ENCODE results near the gene OR2T5. TPM values are rescaled to one million over a fixed set of nuclear protein-coding genes. Genes with fewer than 3 reads are reported as not detected.
"Not testable (repeated sequence)": the region's sequence is repeated elsewhere in the genome, so short reads cannot be mapped to it uniquely, and the experiment has no call there.

OR2T5 gene
- total RNA-seq, 3 donors from 2014 or later = not detected

GRCh38 chr1:248471154-248471553 is 17.2 kb upstream of the OR2T5 start:
- TF ChIP-seq CTCF (IDR thresholded peaks at IDR 0.05) = no peak
- TF ChIP-seq POLR2A (IDR thresholded peaks at IDR 0.05) = no peak
- TF ChIP-seq POLR2AphosphoS5 (IDR thresholded peaks at IDR 0.05) = no peak
- Histone ChIP-seq H3K9me3 (no peaks in the 10 kb centered on the region), H3K36me3 (no peaks in the 10 kb centered on the region), H3K27ac (no peak overlapping the region), H3K4me1 (no peaks in the 10 kb centered on the region), H3K27me3 (no peaks in the 10 kb centered on the region), H3K4me3 (no peak overlapping the region)
- intact Hi-C loops (cut with DNase I; ENCODE audit: low total_unique reads) = no loop called here
- DNase-seq (ENCODE audit: low spot score in 2 of 2) = no peak

GRCh38 chr1:248472111-248472510 is 16.3 kb upstream of the OR2T5 start:
- H3K27me3 ChIP-seq; H3K36me3 ChIP-seq; H3K4me3 ChIP-seq; H3K27ac ChIP-seq; H3K9me3 ChIP-seq; H3K4me1 ChIP-seq; intact Hi-C loops (cut with DNase I; ENCODE audit: low total_unique reads); DNase-seq (ENCODE audit: low spot score in 2 of 2): not testable (repeated sequence)

- H3K36me3 ChIP-seq; intact Hi-C loops (cut with DNase I; ENCODE audit: low total_unique reads); H3K27me3 ChIP-seq; H3K9me3 ChIP-seq; H3K27ac ChIP-seq; H3K4me1 ChIP-seq; DNase-seq (ENCODE audit: low spot score in 2 of 2); H3K4me3 ChIP-seq: not testable (repeated sequence)
These were observed 15.3 kb upstream of the OR2T5 start, which contains the start of gene OR2T3 for GRCh38 chr1:248473051-248473450. OR2T3 (plus strand) TSS chr1:248473351; CDS start chr1:248473351, 0 bp downstream.

- H3K4me1 ChIP-seq; H3K27ac ChIP-seq; H3K27me3 ChIP-seq; intact Hi-C loops (cut with DNase I; ENCODE audit: low total_unique reads); H3K4me3 ChIP-seq; H3K36me3 ChIP-seq; H3K9me3 ChIP-seq; DNase-seq (ENCODE audit: low spot score in 2 of 2): not testable (repeated sequence)
These were observed 12.7 kb upstream of the OR2T5 start for GRCh38 chr1:248475660-248476059.

GRCh38 chr1:248481686-248482579 is 6.5 kb upstream of the OR2T5 start:
- H3K27ac ChIP-seq; H3K36me3 ChIP-seq; H3K4me1 ChIP-seq; H3K9me3 ChIP-seq; H3K27me3 ChIP-seq; intact Hi-C loops (cut with DNase I; ENCODE audit: low total_unique reads); DNase-seq (ENCODE audit: low spot score in 2 of 2); H3K4me3 ChIP-seq: not testable (repeated sequence)

- H3K4me1 ChIP-seq; H3K9me3 ChIP-seq; H3K4me3 ChIP-seq; H3K27ac ChIP-seq; intact Hi-C loops (cut with DNase I; ENCODE audit: low total_unique reads); DNase-seq (ENCODE audit: low spot score in 2 of 2); H3K36me3 ChIP-seq; H3K27me3 ChIP-seq: not testable (repeated sequence)
These were observed 8.3 kb downstream of the OR2T5 start for GRCh38 chr1:248496661-248497060.

- intact Hi-C loops (cut with DNase I; ENCODE audit: low total_unique reads); H3K4me1 ChIP-seq; H3K27me3 ChIP-seq; DNase-seq (ENCODE audit: low spot score in 2 of 2); H3K27ac ChIP-seq; H3K36me3 ChIP-seq; H3K4me3 ChIP-seq; H3K9me3 ChIP-seq: not testable (repeated sequence)
These were observed 12.1 kb downstream of the OR2T5 start for GRCh38 chr1:248500305-248501035.

GRCh38 chr1:248507773-248508172 is 19.4 kb downstream of the OR2T5 start, which contains the start of gene OR2G6:
OR2G6 (plus strand) TSS chr1:248508073; CDS start chr1:248521647, 13,574 bp downstream.
- intact Hi-C loops (cut with DNase I; ENCODE audit: low total_unique reads); DNase-seq (ENCODE audit: low spot score in 2 of 2); H3K27ac ChIP-seq; H3K4me3 ChIP-seq; H3K36me3 ChIP-seq; H3K4me1 ChIP-seq; H3K9me3 ChIP-seq; H3K27me3 ChIP-seq: not testable (repeated sequence)

GRCh38 chr1:248510217-248510616 is 21.8 kb downstream of the OR2T5 start:
- H3K4me1 ChIP-seq; DNase-seq (ENCODE audit: low spot score in 2 of 2); H3K27me3 ChIP-seq; H3K36me3 ChIP-seq; H3K9me3 ChIP-seq; H3K4me3 ChIP-seq; intact Hi-C loops (cut with DNase I; ENCODE audit: low total_unique reads); H3K27ac ChIP-seq: not testable (repeated sequence)

All from breast epithelium (tissue), 4 donors.